LNCAP (cell line): ENCODE data around the gene HSPG2.

Source experiments
- TF ChIP-seq, protein P1 (sequence below): fragments of 450-650 bp; IDR thresholded peaks from 2 replicates; pipeline ENCODE4 v1.5.1; 2017; ENCODE audit warnings: mild to moderate bottlenecking

Gene HSPG2

DNA sequence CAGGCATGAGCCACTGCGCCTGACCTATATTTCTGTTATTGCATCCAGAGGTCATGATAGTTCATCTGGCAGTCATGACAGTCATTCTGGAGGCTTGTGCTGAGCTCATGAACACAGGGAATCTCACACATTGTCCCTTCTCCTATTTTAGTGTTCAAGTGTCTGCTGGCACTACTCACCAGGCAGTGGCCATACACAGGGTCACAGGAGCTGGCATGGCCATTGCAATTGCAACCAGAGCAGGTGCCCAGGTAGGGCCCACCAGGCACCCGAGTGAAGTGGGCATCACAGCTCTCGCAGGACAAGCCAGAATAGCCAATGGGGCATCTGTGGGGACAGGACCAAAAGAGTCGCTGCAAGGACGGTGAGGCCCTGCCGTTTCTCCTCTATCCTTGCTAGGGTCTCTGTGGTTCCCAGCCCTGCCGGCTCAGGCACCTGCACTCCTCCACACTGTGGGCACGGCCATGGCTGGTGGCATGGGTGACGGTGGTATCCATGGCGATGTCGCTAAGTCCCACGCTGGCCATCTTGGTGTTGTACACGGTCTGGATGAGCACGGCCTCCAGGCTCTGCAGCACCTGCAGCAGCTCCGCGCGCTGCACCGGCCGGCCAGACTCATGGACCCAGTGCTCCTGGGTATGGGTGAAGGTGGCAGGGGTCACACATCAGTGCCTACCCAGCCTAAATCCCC is 57.0 kb downstream of the HSPG2 start:
- TF ChIP-seq, protein P1, sequence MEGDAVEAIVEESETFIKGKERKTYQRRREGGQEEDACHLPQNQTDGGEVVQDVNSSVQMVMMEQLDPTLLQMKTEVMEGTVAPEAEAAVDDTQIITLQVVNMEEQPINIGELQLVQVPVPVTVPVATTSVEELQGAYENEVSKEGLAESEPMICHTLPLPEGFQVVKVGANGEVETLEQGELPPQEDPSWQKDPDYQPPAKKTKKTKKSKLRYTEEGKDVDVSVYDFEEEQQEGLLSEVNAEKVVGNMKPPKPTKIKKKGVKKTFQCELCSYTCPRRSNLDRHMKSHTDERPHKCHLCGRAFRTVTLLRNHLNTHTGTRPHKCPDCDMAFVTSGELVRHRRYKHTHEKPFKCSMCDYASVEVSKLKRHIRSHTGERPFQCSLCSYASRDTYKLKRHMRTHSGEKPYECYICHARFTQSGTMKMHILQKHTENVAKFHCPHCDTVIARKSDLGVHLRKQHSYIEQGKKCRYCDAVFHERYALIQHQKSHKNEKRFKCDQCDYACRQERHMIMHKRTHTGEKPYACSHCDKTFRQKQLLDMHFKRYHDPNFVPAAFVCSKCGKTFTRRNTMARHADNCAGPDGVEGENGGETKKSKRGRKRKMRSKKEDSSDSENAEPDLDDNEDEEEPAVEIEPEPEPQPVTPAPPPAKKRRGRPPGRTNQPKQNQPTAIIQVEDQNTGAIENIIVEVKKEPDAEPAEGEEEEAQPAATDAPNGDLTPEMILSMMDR = no peak

DNA sequence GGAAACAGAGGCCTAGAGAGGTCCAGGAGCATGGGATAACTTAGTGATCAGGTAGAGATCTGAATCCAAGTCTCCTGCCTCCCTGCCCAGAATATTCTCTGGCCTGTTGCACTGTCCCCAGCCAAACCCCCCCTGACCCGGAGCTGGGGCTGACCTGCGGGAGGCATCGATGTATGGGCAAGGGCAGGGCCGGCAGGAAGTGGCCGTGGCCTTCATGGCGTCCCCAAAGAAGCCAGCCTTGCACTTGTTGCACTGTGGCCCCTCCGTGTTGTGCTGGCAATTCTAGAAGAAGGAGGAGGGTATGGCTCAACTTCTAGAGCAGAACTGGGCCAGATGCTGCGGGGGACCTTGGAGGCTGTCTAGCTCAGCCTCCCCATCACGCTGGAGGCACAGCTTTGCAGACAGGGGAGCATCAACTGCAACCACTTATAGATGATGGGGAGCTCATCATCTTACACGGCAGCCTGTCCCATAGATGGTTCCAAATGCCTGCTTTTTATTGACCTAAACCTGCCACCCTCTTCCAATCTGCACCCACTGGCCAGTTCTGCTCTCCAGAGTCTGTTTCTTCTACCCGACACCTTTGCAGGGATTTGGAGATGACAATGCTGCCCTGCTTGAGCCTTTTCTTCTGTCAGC is 58.2 kb downstream of the HSPG2 start:
- TF ChIP-seq, protein P1 = no peak

DNA sequence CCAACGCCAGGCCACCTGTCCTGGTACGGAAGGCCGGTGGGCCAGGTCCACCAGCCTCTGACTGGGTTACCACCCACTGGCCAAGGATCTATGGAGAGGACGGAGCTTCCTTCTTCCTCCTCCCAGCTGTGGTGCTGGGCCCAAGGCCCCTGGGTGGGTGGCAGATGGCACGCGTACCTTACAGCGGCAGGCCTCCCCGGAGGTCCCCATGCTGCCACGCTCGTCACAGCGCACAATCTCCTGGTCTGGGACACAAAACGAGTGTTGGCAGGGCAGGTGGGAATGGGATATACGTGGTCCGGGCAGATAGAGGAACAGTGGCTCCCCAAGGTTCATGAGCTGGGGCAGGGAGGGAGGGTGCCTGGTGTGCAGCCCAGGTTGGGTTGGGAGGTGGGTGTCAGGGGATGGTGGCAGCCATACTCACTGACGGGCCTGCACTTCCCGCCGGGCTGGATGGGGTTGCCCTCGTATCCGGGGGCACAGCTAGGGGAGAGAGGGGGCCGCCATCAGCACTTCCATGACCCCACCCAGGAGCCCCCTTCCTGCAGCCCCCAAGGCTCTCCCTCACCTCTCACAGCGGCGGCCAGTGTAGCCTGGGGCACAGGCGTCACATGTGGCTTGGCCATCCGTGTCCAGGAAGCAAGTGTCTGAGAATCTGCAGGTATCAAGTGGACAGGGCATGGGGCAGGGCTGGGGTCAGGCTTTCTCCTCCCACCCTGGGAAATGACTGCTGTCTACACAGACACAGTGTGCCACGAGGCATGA is 58.9 kb downstream of the HSPG2 start:
- TF ChIP-seq, protein P1 = no peak

DNA sequence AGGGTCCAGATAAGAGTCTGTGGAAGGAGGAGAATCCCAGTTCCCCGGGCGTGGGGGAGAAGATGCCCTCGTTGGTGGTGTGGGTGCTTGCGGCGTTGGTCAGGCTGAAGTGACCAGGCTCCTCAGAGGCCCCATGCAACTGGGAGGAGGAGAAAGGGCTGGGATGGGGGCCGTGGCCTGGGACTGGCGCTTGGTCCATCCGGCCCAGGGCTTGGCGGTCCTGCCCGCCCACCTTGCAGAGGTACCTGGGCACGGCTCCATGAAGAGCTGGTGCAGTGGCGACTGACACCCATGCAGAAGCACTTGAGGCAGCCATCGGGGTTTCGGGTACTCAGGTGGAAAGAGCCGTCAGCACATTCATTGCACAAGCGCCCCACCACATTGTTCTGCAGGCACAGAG is 60.8 kb downstream of the HSPG2 start:
- TF ChIP-seq, protein P1 = no peak

DNA sequence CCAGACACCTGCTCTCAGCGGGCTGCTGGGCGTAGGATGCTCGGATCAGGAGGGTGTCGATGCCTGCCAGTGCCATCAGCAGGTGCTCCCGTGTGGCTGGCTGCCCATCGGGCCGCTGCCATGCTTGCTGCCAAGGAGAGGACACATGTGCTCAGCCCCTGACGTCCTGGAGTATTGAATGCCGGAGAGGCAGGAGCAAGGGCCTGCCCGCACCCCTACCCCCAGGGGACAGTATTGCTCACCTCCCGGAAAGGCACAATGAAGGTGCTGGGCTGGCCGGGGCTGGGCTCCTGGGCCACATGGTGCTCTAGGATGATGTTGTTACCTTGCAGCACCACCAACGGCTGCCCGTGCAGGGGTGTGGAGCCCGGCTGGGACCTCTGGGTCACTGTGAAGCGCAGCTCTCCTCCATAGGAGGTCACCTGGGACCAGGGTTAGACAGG is 61.5 kb downstream of the HSPG2 start:
- TF ChIP-seq, protein P1 = no peak

DNA sequence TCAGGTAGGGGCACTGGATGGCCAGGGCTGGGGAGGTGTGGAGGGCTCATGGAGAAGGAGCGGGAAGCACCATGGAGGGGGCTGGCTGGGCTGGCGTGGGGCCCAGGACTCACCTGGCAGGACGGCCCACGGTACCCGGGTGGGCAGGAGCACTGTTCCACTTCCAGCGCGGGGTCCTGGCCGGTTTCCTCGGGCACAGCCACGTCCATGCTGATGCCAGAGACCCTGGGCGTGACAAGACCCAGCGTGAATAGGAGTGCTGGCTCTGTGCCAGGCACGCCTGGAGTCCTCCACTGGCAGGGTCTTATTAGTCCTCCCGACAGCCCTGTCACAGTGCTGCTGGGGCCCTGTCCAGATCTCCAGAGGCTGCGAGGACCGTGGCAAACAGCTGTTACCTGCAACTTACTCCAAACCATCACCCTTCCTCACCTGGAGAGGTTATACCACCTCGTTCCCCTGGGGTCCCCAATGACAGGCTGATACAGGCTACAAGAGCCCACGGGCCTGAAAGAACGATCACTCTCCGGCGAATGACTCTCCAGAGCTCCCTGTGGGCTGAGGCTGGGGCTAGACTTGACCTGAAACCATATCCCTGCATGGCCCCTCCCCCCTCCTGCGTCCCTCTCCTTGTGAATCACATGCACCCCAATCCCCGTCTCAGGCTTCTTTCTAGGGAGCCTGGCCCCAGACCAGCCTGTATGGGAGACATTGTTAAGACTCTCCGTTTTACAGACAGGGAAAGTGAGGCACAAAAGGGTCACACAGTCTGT is 62.1 kb downstream of the HSPG2 start:
- TF ChIP-seq, protein P1 = no peak

DNA sequence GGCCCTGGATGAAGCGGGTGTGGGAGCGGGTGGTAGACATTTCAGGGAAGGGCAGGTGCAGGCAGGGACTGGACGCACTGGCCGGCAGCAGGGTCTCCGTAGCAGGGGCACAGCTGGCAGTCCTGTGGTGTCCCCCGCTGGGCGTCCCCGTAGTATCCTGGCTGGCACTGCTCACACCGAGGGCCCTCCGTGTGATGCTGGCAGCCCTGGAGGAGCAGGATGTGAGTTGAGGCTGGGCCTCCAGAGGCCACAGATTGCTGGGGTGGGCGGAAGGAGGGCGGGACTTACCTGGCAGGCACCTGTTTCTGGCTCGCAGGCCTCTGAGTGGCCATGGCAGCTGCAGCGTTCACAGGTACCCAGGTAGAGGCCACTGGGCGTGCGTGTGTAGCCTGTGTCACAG is 62.8 kb downstream of the HSPG2 start:
- TF ChIP-seq, protein P1 = no peak
